ENCODE data around the gene RCL1. TPM values are rescaled to one million over a fixed set of nuclear protein-coding genes. Genes with fewer than 3 reads are reported as not detected.

The RCL1 gene
- total and polyA plus RNA-seq, 2 donors (not counting 1 experiment from before 2014, with no cell fraction given): 10.5 to 21.7 TPM

GRCh38 chr9:4797854-4798150, 5.1 kb downstream of the RCL1 start:
- Histone ChIP-seq H3K36me3 (replicated peaks in 1 of 2; ENCODE audit: control extremely low read depth in 1 of 2, control insufficient read depth in 1 of 2, extremely low read depth in 1 of 2, insufficient read depth in 2 of 2, low read length in 1 of 2) (no peaks in the 10 kb centered on the region), H3K27ac (ENCODE audit: low read length in 2 of 2) (peak overlapping the region; percentile 11 to 76), H3K27me3 (replicated peaks in 1 of 4; ENCODE audit: control extremely low read depth in 1 of 4, control insufficient read depth in 3 of 4, insufficient read depth in 4 of 4, low read length in 3 of 4) (no peaks in the 10 kb centered on the region), H3K79me2 (ENCODE audit: control insufficient read depth, insufficient read depth, low read length) (peaks cover 98% of the 10 kb centered on the region), H4K20me1 (ENCODE audit: control insufficient read depth, insufficient read depth, low read length, poor library complexity, severe bottlenecking) (peaks cover 50% of the 10 kb centered on the region), H3K4me2 (replicated peaks; ENCODE audit: low read depth, low read length, poor library complexity, severe bottlenecking) (peak overlapping the region; percentile 59), H3K4me3 (ENCODE audit: control extremely low read depth in 1 of 5, extremely low read depth in 1 of 5, insufficient read depth in 1 of 5, low read depth in 2 of 5, low read length in 4 of 5) (no peak overlapping the region), H3K4me1 (ENCODE audit: control insufficient read depth in 2 of 2, insufficient read depth in 2 of 2, low read length in 2 of 2) (peaks cover 32 to 36% of the 10 kb centered on the region in 2 donors), H3K9ac (ENCODE audit: low read length) (peak overlapping the region; percentile 30), H3K9me3 (ENCODE audit: control extremely low read depth in 1 of 3, control insufficient read depth in 2 of 3, insufficient read depth in 1 of 3, low read length in 2 of 3) (peaks cover 0 to 3% (median 0%) of the 10 kb centered on the region in 3 donors), H2AFZ (ENCODE audit: insufficient read depth, low read depth, low read length, poor library complexity, severe bottlenecking) (no peak overlapping the region)
- H3K27me3 Mint-ChIP-seq: no peaks in the 10 kb centered on the region
- no peak for TF ChIP-seq CTCF (IDR thresholded peaks at IDR 0.05)
- TF ChIP-seq EZH2 (IDR thresholded peaks at IDR 0.05; ENCODE audit: borderline replicate concordance, insufficient read depth, low read depth, low read length, poor library complexity, severe bottlenecking): no peak
- H3K4me3 Mint-ChIP-seq: peak overlapping the region; percentile 40
- ChIA-PET CTCF (interaction anchor here (1.2 to 2.4 kb wide), 4 partner anchors 10 to 190 kb away, joined by 3 to 13 read pairs (median 6); no protein-coding TSS in a partner anchor), POLR2A (no interaction called here)
- peak overlapping the region; percentile 80 for H3K27ac Mint-ChIP-seq
- no peaks in the 10 kb centered on the region for H3K9me3 Mint-ChIP-seq (ENCODE audit: insufficient read depth)
- intact Hi-C loops (cut with micrococcal nuclease): loop anchor here (1.0 to 2.0 kb wide), 2 partner anchors 17 to 36 kb away; no protein-coding TSS in a partner anchor
- peaks cover 48% of the 10 kb centered on the region for H3K4me1 Mint-ChIP-seq
- WGBS (ENCODE audit: insufficient coverage): no CpG with 5 or more reads among the region's 4 CpGs
- ATAC-seq (ENCODE audit: low read depth): no peak
- DNase-seq: peak; percentile 31

GRCh38 chr9:4798281-4799032, 5.7 kb downstream of the RCL1 start:
- Histone ChIP-seq H3K9ac (ENCODE audit: low read length) (peak overlapping the region; percentile 30), H2AFZ (ENCODE audit: insufficient read depth, low read depth, low read length, poor library complexity, severe bottlenecking) (no peak overlapping the region), H3K4me2 (replicated peaks; ENCODE audit: low read depth, low read length, poor library complexity, severe bottlenecking) (peak overlapping the region; percentile 59), H3K36me3 (replicated peaks in 1 of 2; ENCODE audit: control extremely low read depth in 1 of 2, control insufficient read depth in 1 of 2, extremely low read depth in 1 of 2, insufficient read depth in 2 of 2, low read length in 1 of 2) (no peaks in the 10 kb centered on the region), H3K27ac (ENCODE audit: low read length in 2 of 2) (peak overlapping the region; percentile 11 to 76), H3K79me2 (ENCODE audit: control insufficient read depth, insufficient read depth, low read length) (peaks cover 99% of the 10 kb centered on the region), H3K27me3 (replicated peaks in 1 of 4; ENCODE audit: control extremely low read depth in 1 of 4, control insufficient read depth in 3 of 4, insufficient read depth in 4 of 4, low read length in 3 of 4) (no peaks in the 10 kb centered on the region), H3K4me1 (ENCODE audit: control insufficient read depth in 2 of 2, insufficient read depth in 2 of 2, low read length in 2 of 2) (peaks cover 30 to 36% of the 10 kb centered on the region in 2 donors), H4K20me1 (ENCODE audit: control insufficient read depth, insufficient read depth, low read length, poor library complexity, severe bottlenecking) (peaks cover 53% of the 10 kb centered on the region), H3K4me3 (ENCODE audit: control extremely low read depth in 1 of 5, extremely low read depth in 1 of 5, insufficient read depth in 1 of 5, low read depth in 2 of 5, low read length in 4 of 5) (no peak overlapping the region), H3K9me3 (ENCODE audit: control extremely low read depth in 1 of 3, control insufficient read depth in 2 of 3, insufficient read depth in 1 of 3, low read length in 2 of 3) (peaks cover 0 to 3% (median 0%) of the 10 kb centered on the region in 3 donors)
- Mint-ChIP-seq H3K9me3 (ENCODE audit: insufficient read depth) (no peaks in the 10 kb centered on the region), H3K4me3 (peak overlapping the region; percentile 40), H3K4me1 (peaks cover 53% of the 10 kb centered on the region), H3K27ac (peak overlapping the region; percentile 80), H3K27me3 (no peaks in the 10 kb centered on the region)
- DNase-seq (no peak), ATAC-seq (ENCODE audit: low read depth) (no peak)
- no CpG with 5 or more reads among the region's 2 CpGs for WGBS (ENCODE audit: insufficient coverage)
- ChIA-PET POLR2A (no interaction called here), CTCF (interaction anchor here (0.7 to 2.4 kb wide), 4 partner anchors 36 to 627 kb away, joined by 4 to 13 read pairs (median 6); no protein-coding TSS in a partner anchor)
- intact Hi-C loops (cut with micrococcal nuclease): no loop called here
- TF ChIP-seq EZH2 (IDR thresholded peaks at IDR 0.05; ENCODE audit: borderline replicate concordance, insufficient read depth, low read depth, low read length, poor library complexity, severe bottlenecking): no peak
- no peak for TF ChIP-seq CTCF (IDR thresholded peaks at IDR 0.05)

All from B cell (primary cell).